H9 (cell line): Measurements from ENCODE around the gene KIF1A. TPM values are rescaled to one million over a fixed set of nuclear protein-coding genes. Genes with fewer than 3 reads are reported as not detected.

Source experiments
- DNase-seq: peaks from one replicate; pipeline ENCODE4 v3.0.0-alpha.2; 2017
- H2AFZ ChIP-seq: one replicate; pipeline ENCODE4 v1.6.1; 2013; ENCODE audit warnings: mild to moderate bottlenecking, low read length, control low read depth, moderate library complexity
- H2AK5ac ChIP-seq: 2 replicates; pipeline ENCODE4 v1.6.1; 2013; ENCODE audit warnings: low read length, control low read depth, mixed read lengths; ENCODE audit not compliant: insufficient read length
- H2BK120ac ChIP-seq: one replicate; pipeline ENCODE4 v1.6.1; 2013; ENCODE audit warnings: low read depth, mild to moderate bottlenecking, low read length, control low read depth, inconsistent platforms; ENCODE audit not compliant: poor library complexity, severe bottlenecking
- H2BK12ac ChIP-seq: 2 replicates; pipeline ENCODE4 v1.6.1; 2013; ENCODE audit warnings: low read length, control low read depth, mixed read lengths, low read depth; ENCODE audit not compliant: insufficient read length
- H2BK15ac ChIP-seq: 2 replicates; pipeline ENCODE4 v1.6.1; 2013; ENCODE audit warnings: low read depth, low read length, control low read depth
- H2BK20ac ChIP-seq: one replicate; pipeline ENCODE4 v1.6.1; 2013; ENCODE audit warnings: low read depth, mild to moderate bottlenecking, low read length, control low read depth, inconsistent platforms; ENCODE audit not compliant: poor library complexity, severe bottlenecking
- H2BK5ac ChIP-seq: 2 replicates; pipeline ENCODE4 v1.6.1; 2013; ENCODE audit warnings: low read length, control low read depth, mixed read lengths; ENCODE audit not compliant: insufficient read length
- H3K14ac ChIP-seq: 2 replicates; pipeline ENCODE4 v1.6.1; 2013; ENCODE audit warnings: low read length, control low read depth; ENCODE audit not compliant: insufficient read depth
- H3K18ac ChIP-seq: 2 replicates; pipeline ENCODE4 v1.6.1; 2013; ENCODE audit warnings: low read depth, mild to moderate bottlenecking, mixed read lengths, low read length, control low read depth; ENCODE audit not compliant: insufficient read length
- H3K23ac ChIP-seq: 2 replicates; pipeline ENCODE4 v1.6.1; 2013; ENCODE audit warnings: low read length, control low read depth, mixed read lengths, low read depth; ENCODE audit not compliant: insufficient read length
- H3K23me2 ChIP-seq: 2 replicates; pipeline ENCODE4 v1.6.1; 2013; ENCODE audit warnings: low read depth, mild to moderate bottlenecking, mixed read lengths, low read length, control low read depth; ENCODE audit not compliant: insufficient read length, poor library complexity, severe bottlenecking
- H3K27ac ChIP-seq: 2 replicates; pipeline ENCODE4 v1.5.1; 2013; ENCODE audit warnings: low read length, control low read depth, mixed read lengths, low read depth; ENCODE audit not compliant: insufficient read length
- H3K27me3 ChIP-seq: 2 replicates; pipeline ENCODE4 v1.6.1; 2013; ENCODE audit warnings: low read length, control low read depth, inconsistent platforms; ENCODE audit not compliant: insufficient read depth
- H3K4ac ChIP-seq: 2 replicates; pipeline ENCODE4 v1.6.1; 2013; ENCODE audit warnings: low read depth, mild to moderate bottlenecking, control low read depth, inconsistent platforms, low read length, moderate library complexity
- H3K4me1 ChIP-seq: 2 replicates; pipeline ENCODE4 v1.6.1; 2013; ENCODE audit warnings: low read length, control low read depth, inconsistent platforms; ENCODE audit not compliant: insufficient read depth
- H3K4me2 ChIP-seq: 2 replicates; pipeline ENCODE4 v1.6.1; 2013; ENCODE audit warnings: low read length, control low read depth, mixed read lengths; ENCODE audit not compliant: insufficient read length, insufficient read depth
- H3K56ac ChIP-seq: 2 replicates; pipeline ENCODE4 v1.6.1; 2013; ENCODE audit warnings: low read depth, mild to moderate bottlenecking, mixed read lengths, low read length, control low read depth; ENCODE audit not compliant: insufficient read length
- H3K79me1 ChIP-seq: 2 replicates; pipeline ENCODE4 v1.6.1; 2013; ENCODE audit warnings: low read depth, mild to moderate bottlenecking, moderate library complexity, low read length, control low read depth, inconsistent platforms; ENCODE audit not compliant: insufficient read depth, poor library complexity, severe bottlenecking
- H3K79me2 ChIP-seq: 2 replicates; pipeline ENCODE4 v1.6.1; 2013; ENCODE audit warnings: low read length, control low read depth, inconsistent platforms; ENCODE audit not compliant: insufficient read depth
- H3K9ac ChIP-seq: 2 replicates; pipeline ENCODE4 v1.6.1; 2013; ENCODE audit warnings: low read length, control low read depth, mixed read lengths; ENCODE audit not compliant: insufficient read length; ENCODE audit errors: extremely low read depth
- H3K9me3 ChIP-seq: one replicate; pipeline ENCODE4 v1.6.1; 2013; ENCODE audit warnings: low read depth, low read length, inconsistent platforms; ENCODE audit not compliant: control insufficient read depth
- H3T11ph ChIP-seq: one replicate; pipeline ENCODE4 v1.6.1; 2013; ENCODE audit warnings: mild to moderate bottlenecking, low read length, control low read depth, inconsistent platforms
- H4K20me1 ChIP-seq: one replicate; pipeline ENCODE4 v1.6.1; 2013; ENCODE audit not compliant: control insufficient read depth, insufficient read length, insufficient read depth
- H4K5ac ChIP-seq: 2 replicates; pipeline ENCODE4 v1.6.1; 2013; ENCODE audit warnings: low read depth, mild to moderate bottlenecking, mixed read lengths, low read length, control low read depth; ENCODE audit not compliant: insufficient read length
- H4K8ac ChIP-seq: replicated peaks from 2 replicates; pipeline ENCODE4 v1.6.1; 2013; ENCODE audit warnings: low read length, control low read depth, mixed read lengths, low read depth; ENCODE audit not compliant: insufficient read length
- H4K91ac ChIP-seq: 2 replicates; pipeline ENCODE4 v1.6.1; 2013; ENCODE audit warnings: low read depth, mild to moderate bottlenecking, moderate library complexity, mixed read lengths, low read length, control low read depth; ENCODE audit not compliant: insufficient read length
- H3K27ac Mint-ChIP-seq, 3 experiments: 2 replicates in 2 of 3; 3 replicates in 1 of 3; pipeline ENCODE4 v1.8.0; 2020 to 2021; ENCODE audit warnings: mixed read lengths in 3 of 3, mild to moderate bottlenecking in 1 of 3, moderate library complexity in 1 of 3
- H3K27me3 Mint-ChIP-seq: 2 replicates; pipeline ENCODE4 v1.8.0; 2021; ENCODE audit warnings: low read depth, mild to moderate bottlenecking, moderate library complexity, mixed read lengths
- H3K36me3 Mint-ChIP-seq, 3 experiments: 2 replicates in 2 of 3; 3 replicates in 1 of 3; pipeline ENCODE4 v1.8.0; 2020 to 2021; ENCODE audit warnings: low read depth in 3 of 3, mixed read lengths in 3 of 3; ENCODE audit not compliant: insufficient read depth in 1 of 3
- H3K4me1 Mint-ChIP-seq, 2 experiments: 2 replicates each; pipeline ENCODE4 v1.8.0; 2020; ENCODE audit warnings: mixed read lengths in 2 of 2
- H3K4me3 Mint-ChIP-seq, 2 experiments: 2 replicates in 1 of 2; 3 replicates in 1 of 2; pipeline ENCODE4 v1.8.0; 2020 to 2021; ENCODE audit warnings: mild to moderate bottlenecking in 2 of 2, mixed read lengths in 2 of 2, moderate library complexity in 1 of 2
- H3K9me3 Mint-ChIP-seq, 2 experiments: 2 replicates in 1 of 2; 3 replicates in 1 of 2; pipeline ENCODE4 v1.8.0; 2020; ENCODE audit warnings: mild to moderate bottlenecking in 2 of 2, mixed read lengths in 2 of 2, moderate library complexity in 1 of 2
- WGBS: extraction: QIAGEN DNeasy Blood & Tissue Kit; methylation state at CpG from one replicate; pipeline ENCODE4 v1.1.7; 2013; ENCODE audit warnings: missing lambda C conversion rate, low lambda C conversion rate, mixed read lengths; ENCODE audit not compliant: insufficient read length; ENCODE audit errors: extremely low coverage; 5-methylcytosine and 5-hydroxymethylcytosine counted together
- total RNA-seq: library from RNA; stranded (reverse); gene quantifications from 2 replicates; pipeline ENCODE4 v1.2.1, GENCODE V29; 2021
- TF ChIP-seq, protein P1 (sequence below): fragments of 200-600 bp; sonication (generic); conservative IDR thresholded peaks from 3 replicates; pipeline ENCODE4 v1.8.0; 2021; ENCODE audit warnings: antibody characterized with exemption, mild to moderate bottlenecking

KIF1A gene
- total RNA-seq, 1 experiment from 2014 or later = 204 TPM

DNA sequence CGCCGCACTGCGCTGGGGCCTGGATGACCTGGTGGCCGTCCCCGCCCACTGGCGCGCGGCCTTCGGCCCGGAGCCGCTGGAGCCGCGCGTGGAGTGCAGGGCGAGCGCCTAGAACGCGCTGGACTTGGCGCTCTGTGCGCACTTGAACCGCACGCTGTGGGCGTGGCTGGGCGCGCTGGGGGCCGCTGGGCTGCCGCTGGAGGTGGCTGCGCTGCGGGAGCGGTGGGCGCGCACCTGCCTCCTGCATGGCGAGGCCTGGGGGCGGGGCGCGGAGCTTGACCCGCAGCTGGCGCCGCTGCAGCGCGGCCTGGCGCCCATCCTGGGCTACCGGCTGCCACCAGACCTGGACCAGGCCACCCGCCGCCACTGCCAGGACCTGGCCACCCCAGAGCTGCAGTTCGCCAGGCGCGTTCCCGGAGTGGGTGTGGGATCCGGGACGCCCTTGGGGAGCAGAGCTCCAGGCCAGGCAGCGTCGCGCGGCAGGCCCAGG, 147.3 kb downstream of the KIF1A start:
- no peak overlapping the region for H2BK20ac ChIP-seq
- no peaks in the 10 kb centered on the region for H3K23me2 ChIP-seq
- H3K14ac ChIP-seq = no peak overlapping the region; the same call in 1 of the 2 replicates
- H3K9ac ChIP-seq = no peak overlapping the region
- no peak overlapping the region for H3T11ph ChIP-seq
- H4K8ac ChIP-seq = no peak overlapping the region
- H3K79me2 ChIP-seq = no peaks in the 10 kb centered on the region
- Mint-ChIP-seq H3K9me3 (no peaks in the 10 kb centered on the region), H3K27me3 (peaks cover 17% of the 10 kb centered on the region), H3K27ac (no peak overlapping the region), H3K4me1 (peaks cover 0 to 4% of the 10 kb centered on the region in 2 experiments; a peak in 2 of 4 replicates), H3K4me3 (no peak overlapping the region), H3K36me3 (no peaks in the 10 kb centered on the region)
- no peak overlapping the region for H2BK12ac ChIP-seq
- DNase-seq = peak; percentile 53
- H3K79me1 ChIP-seq = no peaks in the 10 kb centered on the region
- no peak overlapping the region for H3K18ac ChIP-seq
- TF ChIP-seq, protein P1, sequence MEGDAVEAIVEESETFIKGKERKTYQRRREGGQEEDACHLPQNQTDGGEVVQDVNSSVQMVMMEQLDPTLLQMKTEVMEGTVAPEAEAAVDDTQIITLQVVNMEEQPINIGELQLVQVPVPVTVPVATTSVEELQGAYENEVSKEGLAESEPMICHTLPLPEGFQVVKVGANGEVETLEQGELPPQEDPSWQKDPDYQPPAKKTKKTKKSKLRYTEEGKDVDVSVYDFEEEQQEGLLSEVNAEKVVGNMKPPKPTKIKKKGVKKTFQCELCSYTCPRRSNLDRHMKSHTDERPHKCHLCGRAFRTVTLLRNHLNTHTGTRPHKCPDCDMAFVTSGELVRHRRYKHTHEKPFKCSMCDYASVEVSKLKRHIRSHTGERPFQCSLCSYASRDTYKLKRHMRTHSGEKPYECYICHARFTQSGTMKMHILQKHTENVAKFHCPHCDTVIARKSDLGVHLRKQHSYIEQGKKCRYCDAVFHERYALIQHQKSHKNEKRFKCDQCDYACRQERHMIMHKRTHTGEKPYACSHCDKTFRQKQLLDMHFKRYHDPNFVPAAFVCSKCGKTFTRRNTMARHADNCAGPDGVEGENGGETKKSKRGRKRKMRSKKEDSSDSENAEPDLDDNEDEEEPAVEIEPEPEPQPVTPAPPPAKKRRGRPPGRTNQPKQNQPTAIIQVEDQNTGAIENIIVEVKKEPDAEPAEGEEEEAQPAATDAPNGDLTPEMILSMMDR = no peak
- no peaks in the 10 kb centered on the region for H3K27me3 ChIP-seq
- no peak overlapping the region for H3K23ac ChIP-seq
- H3K9me3 ChIP-seq = no peaks in the 10 kb centered on the region
- H3K4me2 ChIP-seq = no peak overlapping the region
- H2BK5ac ChIP-seq = no peak overlapping the region
- H2AFZ ChIP-seq = no peak overlapping the region
- H4K91ac ChIP-seq = no peak overlapping the region
- H3K56ac ChIP-seq = no peak overlapping the region
- no peaks in the 10 kb centered on the region for H4K20me1 ChIP-seq
- H3K4me1 ChIP-seq = no peaks in the 10 kb centered on the region
- H2BK120ac ChIP-seq = no peak overlapping the region
- H3K27ac ChIP-seq = no peak overlapping the region
- no peak overlapping the region for H2AK5ac ChIP-seq
- no peak overlapping the region for H2BK15ac ChIP-seq
- no CpG with 5 or more reads among the region's 55 CpGs for WGBS
- no peak overlapping the region for H3K4ac ChIP-seq
- no peak overlapping the region for H4K5ac ChIP-seq
